CD4-positive, alpha-beta T cell treated with Interleukin-17A for 1 hour (primary cell): ENCODE data around the gene LEFTY2.
A peak's percentile ranks its signal among the peaks of the same experiment; 100 is the strongest.
"Not testable (repeated sequence)": the region's sequence is repeated elsewhere in the genome, so short reads cannot be mapped to it uniquely, and the experiment has no call there.

Experiments
- DNase-seq: peaks from one replicate; pipeline ENCODE4 v3.0.0-alpha.2; 2020

Gene LEFTY2

GRCh38 chr1:225941187-225941941, at the start of gene LEFTY2:
Gene LEFTY2, minus strand, starts transcription at chr1:225941220. Its CDS starts 80 bp downstream, at chr1:225941140.
- no peak for DNase-seq

- peak; percentile 60 for DNase-seq
Measured at GRCh38 chr1:225987491-225988316, 46.7 kb upstream of the LEFTY2 start.

GRCh38 chr1:225981714-225982113, 40.7 kb upstream of the LEFTY2 start:
- DNase-seq, result no peak

- DNase-seq, result no peak
Measured at GRCh38 chr1:225980005-225980836, 39.2 kb upstream of the LEFTY2 start.

GRCh38 chr1:225979421-225979820, 38.4 kb upstream of the LEFTY2 start:
- DNase-seq, result no peak

- DNase-seq, result no peak
Measured at GRCh38 chr1:225977937-225978748, 37.1 kb upstream of the LEFTY2 start.

- DNase-seq, result not testable (repeated sequence)
Measured at GRCh38 chr1:225975146-225975545, 34.1 kb upstream of the LEFTY2 start.

GRCh38 chr1:225974454-225974853, 33.4 kb upstream of the LEFTY2 start:
- no peak for DNase-seq

- DNase-seq, result no peak
Measured at GRCh38 chr1:225973158-225973557, 32.1 kb upstream of the LEFTY2 start.

GRCh38 chr1:225972344-225973152, 31.5 kb upstream of the LEFTY2 start:
- no peak for DNase-seq

- not testable (repeated sequence) for DNase-seq
Measured at GRCh38 chr1:225970592-225971157, 29.7 kb upstream of the LEFTY2 start.

GRCh38 chr1:225969751-225970150, 28.7 kb upstream of the LEFTY2 start:
- DNase-seq, result not testable (repeated sequence)

GRCh38 chr1:225965231-225965630, 24.2 kb upstream of the LEFTY2 start:
- no peak for DNase-seq

- DNase-seq, result no peak
Measured at GRCh38 chr1:225963735-225964530, 22.9 kb upstream of the LEFTY2 start.

GRCh38 chr1:225962440-225962975, 21.5 kb upstream of the LEFTY2 start:
- DNase-seq, result peak; percentile 49

- DNase-seq, result no peak
Measured at GRCh38 chr1:225961659-225962439, 20.8 kb upstream of the LEFTY2 start.

GRCh38 chr1:225958041-225958440, 17.0 kb upstream of the LEFTY2 start:
- DNase-seq, result no peak

GRCh38 chr1:225954753-225955152, 13.7 kb upstream of the LEFTY2 start:
- DNase-seq, result no peak

GRCh38 chr1:225953315-225953714, 12.3 kb upstream of the LEFTY2 start:
- DNase-seq, result no peak
